ENCODE measurements around the gene ZP2.
"Not testable (repeated sequence)": the region's sequence is repeated elsewhere in the genome, so short reads cannot be mapped to it uniquely, and the experiment has no call there.

The ZP2 gene

GRCh38 chr16:21218153-21218552 is 6.8 kb upstream of the ZP2 start:
- no peak for DNase-seq
- intact Hi-C loops (cut with DNase I): no loop called here

GRCh38 chr16:21217121-21217520 is 5.7 kb upstream of the ZP2 start:
- no peak for DNase-seq
- intact Hi-C loops (cut with DNase I): no loop called here

GRCh38 chr16:21214086-21214485 is 2.7 kb upstream of the ZP2 start:
- intact Hi-C loops (cut with DNase I): no loop called here
- DNase-seq: no peak

- no peak for DNase-seq
- intact Hi-C loops (cut with DNase I): no loop called here
Observed at GRCh38 chr16:21208446-21209230, 2.7 kb downstream of the ZP2 start.

- DNase-seq: no peak
- intact Hi-C loops (cut with DNase I): no loop called here
Observed at GRCh38 chr16:21206550-21206949, 4.8 kb downstream of the ZP2 start.

GRCh38 chr16:21205303-21205702 is 6.1 kb downstream of the ZP2 start:
- intact Hi-C loops (cut with DNase I): no loop called here
- DNase-seq: no peak

GRCh38 chr16:21203155-21203797 is 8.1 kb downstream of the ZP2 start:
- no peak for DNase-seq

GRCh38 chr16:21199607-21200218 is 11.7 kb downstream of the ZP2 start:
- intact Hi-C loops (cut with DNase I): no loop called here
- no peak for DNase-seq

More at GRCh38 chr16:21203155-21203797, 8.1 kb downstream of the ZP2 start:
- intact Hi-C loops (cut with DNase I): no loop called here

- intact Hi-C loops (cut with DNase I): no loop called here
- no peak for DNase-seq
Observed at GRCh38 chr16:21197621-21198020, 13.8 kb downstream of the ZP2 start.

GRCh38 chr16:21197112-21197511 is 14.3 kb downstream of the ZP2 start:
- intact Hi-C loops (cut with DNase I): no loop called here
- no peak for DNase-seq

- DNase-seq; intact Hi-C loops (cut with DNase I): not testable (repeated sequence)
Observed at GRCh38 chr16:21195330-21195729, 16.0 kb downstream of the ZP2 start.

GRCh38 chr16:21194771-21195301 is 16.5 kb downstream of the ZP2 start:
- intact Hi-C loops (cut with DNase I): no loop called here
- peak in 5 of 10 donors; percentile 14 to 82 (median 29) for DNase-seq

GRCh38 chr16:21192991-21193390 is 18.4 kb downstream of the ZP2 start:
- intact Hi-C loops (cut with DNase I): no loop called here
- DNase-seq: no peak

GRCh38 chr16:21190599-21190998 is 20.8 kb downstream of the ZP2 start:
- DNase-seq: no peak
- intact Hi-C loops (cut with DNase I): no loop called here

- intact Hi-C loops (cut with DNase I): no loop called here
- DNase-seq: no peak
Observed at GRCh38 chr16:21190013-21190412, 21.4 kb downstream of the ZP2 start.

GRCh38 chr16:21189311-21189710 is 22.1 kb downstream of the ZP2 start:
- DNase-seq: no peak
- intact Hi-C loops (cut with DNase I): loop anchor here (10.0 kb wide), 1 partner anchor 365 kb away; no protein-coding TSS in a partner anchor

GRCh38 chr16:21186326-21186691 is 25.1 kb downstream of the ZP2 start:
- no peak for DNase-seq
- intact Hi-C loops (cut with DNase I): loop anchor here (10.0 kb wide), 1 partner anchor 368 kb away; no protein-coding TSS in a partner anchor

- no peak for DNase-seq
- intact Hi-C loops (cut with DNase I): loop anchor here (10.0 kb wide), 1 partner anchor 369 kb away; no protein-coding TSS in a partner anchor
Observed at GRCh38 chr16:21185659-21186325, 25.6 kb downstream of the ZP2 start.

- no peak for DNase-seq
- intact Hi-C loops (cut with DNase I): loop anchor here (10.0 kb wide), 1 partner anchor 370 kb away; no protein-coding TSS in a partner anchor
Observed at GRCh38 chr16:21184834-21185233, 26.5 kb downstream of the ZP2 start.

GRCh38 chr16:21183995-21184394 is 27.4 kb downstream of the ZP2 start:
- no peak for DNase-seq
- intact Hi-C loops (cut with DNase I): loop anchor here (10.0 kb wide), 1 partner anchor 371 kb away; no protein-coding TSS in a partner anchor

- intact Hi-C loops (cut with DNase I): loop anchor here (10.0 kb wide), 1 partner anchor 375 kb away; no protein-coding TSS in a partner anchor
- DNase-seq: no peak
Observed at GRCh38 chr16:21179983-21180365, 31.4 kb downstream of the ZP2 start.

Measured in posterior cingulate gyrus (tissue), 11 donors.